Kidney (tissue), 14 donors: ENCODE data around the gene ARHGEF26. TPM values are rescaled to one million over a fixed set of nuclear protein-coding genes. Genes with fewer than 3 reads are reported as not detected.

Source experiments
- DNase-seq, 5 donors: peaks; one replicate each; pipeline ENCODE4 v3.0.0-alpha.2; 2013 to 2020
- FAIRE-seq: peaks from 2 replicates; lab custom pipeline; 2012; peaks lifted over from hg19 to GRCh38; lab: Jason Lieb, UNC
- H3K27ac ChIP-seq, 2 donors: one replicate each; pipeline ENCODE4 v1.7.0; 2013; ENCODE audit warnings: low read depth in 2 of 2, low read length in 2 of 2, inconsistent platforms in 1 of 2
- H3K27me3 ChIP-seq: one replicate; pipeline ENCODE4 v1.7.1; 2013; ENCODE audit warnings: low read length, inconsistent platforms; ENCODE audit not compliant: control insufficient read depth, insufficient read depth
- H3K36me3 ChIP-seq, 3 donors: one replicate each; pipeline versions ENCODE4 v1.7.0 to v1.7.1; 2013; ENCODE audit warnings: low read length in 3 of 3, control low read depth in 1 of 3, inconsistent platforms in 1 of 3; ENCODE audit not compliant: insufficient read depth in 3 of 3, control insufficient read depth in 2 of 3
- H3K4me1 ChIP-seq, 3 donors: one replicate each; pipeline versions ENCODE4 v1.7.0 to v1.7.1; 2013; ENCODE audit warnings: low read length in 3 of 3, inconsistent platforms in 1 of 3, low read depth in 1 of 3; ENCODE audit not compliant: control insufficient read depth in 2 of 3, insufficient read depth in 2 of 3
- H3K4me3 ChIP-seq, 3 donors: one replicate each; pipeline versions ENCODE4 v1.7.0 to v1.8.1; 2013; ENCODE audit warnings: low read length in 3 of 3, control low read depth in 1 of 3, inconsistent platforms in 1 of 3
- H3K9ac ChIP-seq, 3 donors: one replicate each; pipeline versions ENCODE4 v1.7.0 to v1.7.1; 2013; ENCODE audit warnings: low read length in 3 of 3, control low read depth in 1 of 3, inconsistent platforms in 1 of 3
- H3K9me3 ChIP-seq, 3 donors: one replicate each; pipeline versions ENCODE4 v1.7.0 to v1.7.1; 2013; ENCODE audit warnings: low read length in 3 of 3, control low read depth in 1 of 3, inconsistent platforms in 1 of 3; ENCODE audit not compliant: control insufficient read depth in 2 of 3, insufficient read depth in 1 of 3
- intact Hi-C: fragments of 100-400 bp; cut with DNase I; formaldehyde crosslinking; loops from one replicate; pipeline ENCODE4 v1.11.1; 2022
- polyA plus RNA-seq: library from polyadenylated mRNA; stranded (reverse); fragments of 350-450 nt; fragmentation: Illumina TruSeq; extraction: RNeasy Lipid Tissue Mini Kit (QIAGEN cat#74804); gene quantifications from one replicate; pipeline ENCODE4 v1.2.3, GENCODE V29; 2014; ENCODE audit warnings: low read depth, low replicate concordance; ENCODE audit not compliant: insufficient read depth
- total RNA-seq: library from RNA; stranded (reverse); fragmentation: NEBNext Ultra II Directional; extraction: Animal tissue kit (Norgen Biotek cat#: 25700); gene quantifications from one replicate; pipeline ENCODE4 v1.2.1, GENCODE V29; 2021
- TF ChIP-seq, protein P1 (sequence below): IDR thresholded peaks from 3 replicates; pipeline ENCODE4 v1.5.1; 2012; ENCODE audit warnings: mild to moderate bottlenecking, moderate library complexity, borderline replicate concordance; ENCODE audit not compliant: insufficient read depth; ENCODE audit errors: extremely low read depth
- donor health status: control.
- donor health status: control.
- donor health status: control.
- donor health status: control.
- donor health status: control.
- donor health status: DM: yes; HTN: yes; CAD: no.
- donor health status: Normal renal cell carcinoma (clear cell type).

Gene ARHGEF26
- total and polyA plus RNA-seq, 2 donors from 2014 or later: 3.9 to 4.8 TPM

DNA sequence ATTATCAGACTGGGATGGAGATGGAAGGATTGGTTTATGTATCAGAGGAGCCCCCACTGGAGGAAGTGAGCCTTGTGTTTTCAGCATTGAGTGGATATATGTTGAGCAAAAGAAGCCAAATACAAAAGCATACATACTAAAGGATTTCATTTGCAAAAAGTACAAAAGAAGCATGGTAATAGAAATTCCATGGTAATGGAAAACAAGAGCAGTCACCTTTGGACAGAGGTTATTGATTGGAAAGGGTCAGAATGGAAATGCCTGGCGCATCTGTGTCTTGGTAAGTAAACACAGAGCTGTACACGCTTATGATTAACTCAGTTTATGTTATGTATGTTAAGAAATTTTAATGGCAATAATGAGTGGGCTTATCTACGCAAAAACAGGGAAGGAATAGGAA lies 130.4 kb downstream of the ARHGEF26 start:
- Histone ChIP-seq H3K27me3 (no peaks in the 10 kb centered on the region), H3K9me3 (no peaks in the 10 kb centered on the region), H3K4me1 (no peaks in the 10 kb centered on the region), H3K36me3 (peaks cover 0 to 12% (median 2%) of the 10 kb centered on the region in 3 donors), H3K4me3 (no peak overlapping the region), H3K27ac (no peak overlapping the region), H3K9ac (no peak overlapping the region)
- FAIRE-seq (no peak), DNase-seq (no peak)
- intact Hi-C loops: loop anchor here (5.0 kb wide), 1 partner anchor 154 kb away; no protein-coding TSS in a partner anchor
- TF ChIP-seq, protein P1, sequence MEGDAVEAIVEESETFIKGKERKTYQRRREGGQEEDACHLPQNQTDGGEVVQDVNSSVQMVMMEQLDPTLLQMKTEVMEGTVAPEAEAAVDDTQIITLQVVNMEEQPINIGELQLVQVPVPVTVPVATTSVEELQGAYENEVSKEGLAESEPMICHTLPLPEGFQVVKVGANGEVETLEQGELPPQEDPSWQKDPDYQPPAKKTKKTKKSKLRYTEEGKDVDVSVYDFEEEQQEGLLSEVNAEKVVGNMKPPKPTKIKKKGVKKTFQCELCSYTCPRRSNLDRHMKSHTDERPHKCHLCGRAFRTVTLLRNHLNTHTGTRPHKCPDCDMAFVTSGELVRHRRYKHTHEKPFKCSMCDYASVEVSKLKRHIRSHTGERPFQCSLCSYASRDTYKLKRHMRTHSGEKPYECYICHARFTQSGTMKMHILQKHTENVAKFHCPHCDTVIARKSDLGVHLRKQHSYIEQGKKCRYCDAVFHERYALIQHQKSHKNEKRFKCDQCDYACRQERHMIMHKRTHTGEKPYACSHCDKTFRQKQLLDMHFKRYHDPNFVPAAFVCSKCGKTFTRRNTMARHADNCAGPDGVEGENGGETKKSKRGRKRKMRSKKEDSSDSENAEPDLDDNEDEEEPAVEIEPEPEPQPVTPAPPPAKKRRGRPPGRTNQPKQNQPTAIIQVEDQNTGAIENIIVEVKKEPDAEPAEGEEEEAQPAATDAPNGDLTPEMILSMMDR: no peak

- Histone ChIP-seq H3K9ac (no peak overlapping the region), H3K4me3 (peak overlapping the region in 1 of 3 donors; percentile 8), H3K36me3 (peaks cover 0 to 18% (median 2%) of the 10 kb centered on the region in 3 donors), H3K27me3 (no peaks in the 10 kb centered on the region), H3K4me1 (no peaks in the 10 kb centered on the region), H3K27ac (no peak overlapping the region), H3K9me3 (no peaks in the 10 kb centered on the region)
- peak; percentile 90 to 95 (median 93) for DNase-seq
- intact Hi-C loops: loop anchor here (5.0 kb wide), 1 partner anchor 156 kb away; no protein-coding TSS in a partner anchor
- peak; percentile 54 for FAIRE-seq
- TF ChIP-seq, protein P1: peak; percentile 85
Measured at GRCh38 chr3:154252759-154253638, 131.8 kb downstream of the ARHGEF26 start.

DNA sequence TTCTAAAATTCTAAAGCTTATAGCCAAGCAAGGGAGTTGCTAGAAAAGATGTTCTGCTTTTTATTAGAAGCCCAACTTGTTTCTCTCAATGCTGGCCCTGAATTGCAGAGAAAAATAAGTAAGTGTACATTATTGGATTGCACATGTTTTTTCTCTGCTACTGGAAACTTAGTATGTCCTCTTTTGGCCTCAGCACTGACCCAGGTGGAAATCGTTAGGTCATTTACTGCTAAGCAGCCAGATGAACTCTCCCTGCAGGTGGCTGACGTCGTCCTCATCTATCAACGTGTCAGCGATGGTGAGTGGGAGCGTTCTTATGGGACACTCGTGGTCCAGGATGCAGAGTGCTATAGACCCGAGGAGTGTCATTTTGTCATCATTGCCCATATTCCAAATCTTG lies 133.3 kb downstream of the ARHGEF26 start:
- FAIRE-seq (no peak), DNase-seq (peak in 1 of 5 donors; percentile 13)
- Histone ChIP-seq H3K4me1 (no peaks in the 10 kb centered on the region), H3K4me3 (no peak overlapping the region), H3K27me3 (no peaks in the 10 kb centered on the region), H3K9ac (no peak overlapping the region), H3K27ac (no peak overlapping the region), H3K36me3 (peaks cover 5 to 21% (median 5%) of the 10 kb centered on the region in 3 donors), H3K9me3 (no peaks in the 10 kb centered on the region)
- TF ChIP-seq, protein P1: no peak
- intact Hi-C loops: loop anchor here (5.0 kb wide), 1 partner anchor 157 kb away; no protein-coding TSS in a partner anchor
